HCT116 (cell line): ENCODE measurements around the gene PELO. TPM values are rescaled to one million over a fixed set of nuclear protein-coding genes. Genes with fewer than 3 reads are reported as not detected.

Experiments
- ATAC-seq: fragments of 200-7000 bp; cut with Tn5 transposase; 2 replicates; pipeline ENCODE4 v1.9.1; 2020; ENCODE audit warnings: mild to moderate bottlenecking, moderate library complexity
- BruUV-seq: library from RNA; stranded (reverse); fragments of 400-500 nt; replicated peaks from 2 replicates; lab custom pipeline; 2021; lab: Mats Ljungman, UMichigan
- CTCF ChIA-PET: fragments of 300-600 bp; sonication (Branson Sonifier 250); formaldehyde crosslinking; loops from one replicate; lab custom pipeline; 2021; ENCODE audit warnings: antibody characterized with exemption; lab: Charles Lee
- POLR2A ChIA-PET: fragments of 300-600, 350-600 bp; sonication (Branson Sonifier 250); formaldehyde crosslinking; loops from one replicate; lab custom pipeline; 2021; ENCODE audit warnings: antibody characterized with exemption; lab: Charles Lee
- RAD21 ChIA-PET, 2 experiments: fragments of 300-600 bp; sonication (Branson Sonifier 250); formaldehyde crosslinking; loops; one replicate each; lab custom pipeline; 2023; ENCODE audit warnings: low total read pairs in 2 of 2; ENCODE audit not compliant: uncharacterized antibody in 2 of 2, unreplicated experiment in 2 of 2, low non-redundant PET in 1 of 2; lab: Charles Lee
- DNase-seq: peaks from one replicate; pipeline ENCODE4 v3.0.0-alpha.2; 2010; ENCODE audit warnings: low read depth, low spot score
- H2AFZ ChIP-seq: fragments of 200-600 bp; shearing (Covaris generic), sonication (generic); 2 replicates; pipeline ENCODE4 v1.6.1; 2017; ENCODE audit warnings: low read depth, mixed run types, mixed read lengths, antibody characterized with exemption, low read length; ENCODE audit not compliant: poor library complexity, severe bottlenecking
- H3K27ac ChIP-seq: 2 replicates; pipeline ENCODE4 v1.5.1; 2012; ENCODE audit warnings: low read depth, low read length
- H3K27me3 ChIP-seq: fragments of 200-600 bp; sonication (generic); 2 replicates; pipeline ENCODE4 v1.6.1; 2016; ENCODE audit warnings: mixed run types, low read length, mixed read lengths; ENCODE audit not compliant: insufficient read depth
- H3K36me3 ChIP-seq, 2 experiments: fragments of 200-500 bp in 1 of 2; fragments of 200-600 bp in 1 of 2; sonication (Bioruptor generic) in 1 of 2; sonication (generic) in 1 of 2; 2 replicates each; pipeline versions ENCODE4 v1.5.1 to v1.6.1; 2014 to 2016; ENCODE audit warnings: low read length in 2 of 2, inconsistent platforms in 1 of 2, mixed read lengths in 1 of 2, mixed run types in 1 of 2; ENCODE audit not compliant: insufficient read depth in 2 of 2, control insufficient read depth in 1 of 2
- H3K4me1 ChIP-seq, 2 experiments: fragments of 200-600 bp in 1 of 2; sonication (generic) in 1 of 2; 2 replicates each; pipeline versions ENCODE4 v1.5.1 to v1.6.1; 2012 to 2017; ENCODE audit warnings: low read length in 2 of 2, inconsistent platforms in 1 of 2, mild to moderate bottlenecking in 1 of 2, mixed read lengths in 1 of 2, mixed run types in 1 of 2, moderate library complexity in 1 of 2; ENCODE audit not compliant: insufficient read depth in 2 of 2, control insufficient read depth in 1 of 2
- H3K4me2 ChIP-seq: fragments of 200-600 bp; sonication (generic); 2 replicates; pipeline ENCODE4 v1.6.1; 2017; ENCODE audit warnings: mixed run types, low read length, mixed read lengths
- H3K4me3 ChIP-seq, 2 experiments: fragments of 200-600 bp in 1 of 2; sonication (generic) in 1 of 2; replicated peaks in 1 of 2; 2 replicates each; pipeline ENCODE4 v1.5.1; 2011 to 2016; ENCODE audit warnings: low read length in 2 of 2, control low read depth in 1 of 2, low read depth in 1 of 2, mild to moderate bottlenecking in 1 of 2, mixed read lengths in 1 of 2, mixed run types in 1 of 2
- H3K79me2 ChIP-seq: fragments of 200-600 bp; sonication (generic); 2 replicates; pipeline ENCODE4 v1.6.1; 2017; ENCODE audit warnings: mild to moderate bottlenecking, mixed run types, low read length, moderate library complexity, mixed read lengths; ENCODE audit not compliant: insufficient read depth
- H3K9ac ChIP-seq: fragments of 200-600 bp; sonication (generic); 2 replicates; pipeline ENCODE4 v1.6.1; 2016; ENCODE audit warnings: low read length, mixed read lengths
- H3K9me2 ChIP-seq: fragments of 200-600 bp; sonication (generic), shearing (Covaris generic); 2 replicates; pipeline ENCODE4 v1.6.1; 2017; ENCODE audit warnings: mixed run types, mild to moderate bottlenecking, moderate library complexity; ENCODE audit not compliant: insufficient read depth
- H3K9me3 ChIP-seq, 2 experiments: fragments of 200-500 bp in 1 of 2; fragments of 200-600 bp in 1 of 2; sonication (Bioruptor generic) in 1 of 2; sonication (generic) in 1 of 2; 2 replicates each; pipeline ENCODE4 v1.6.1; 2014 to 2017; ENCODE audit warnings: low read length in 2 of 2, mixed read lengths in 2 of 2, inconsistent platforms in 1 of 2, low read depth in 1 of 2, mild to moderate bottlenecking in 1 of 2, mixed run types in 1 of 2, moderate library complexity in 1 of 2; ENCODE audit not compliant: control insufficient read depth in 1 of 2, insufficient read depth in 1 of 2
- H4K20me1 ChIP-seq: fragments of 200-600 bp; sonication (generic), shearing (Covaris generic); 2 replicates; pipeline ENCODE4 v1.6.1; 2017; ENCODE audit warnings: mixed run types, mild to moderate bottlenecking, moderate library complexity; ENCODE audit not compliant: insufficient read depth
- CEBPB ChIP-seq: IDR thresholded peaks from 2 replicates; pipeline ENCODE4 v1.6.1; 2012; ENCODE audit warnings: low read depth
- EGR1 ChIP-seq: IDR thresholded peaks from 2 replicates; pipeline ENCODE4 v1.6.1; 2012; ENCODE audit warnings: low read depth
- EZH2phosphoT487 ChIP-seq: fragments of 200-600 bp; IDR thresholded peaks from 2 replicates; pipeline ENCODE4 v1.6.1; 2018; ENCODE audit warnings: antibody characterized with exemption, borderline replicate concordance
- FOSL1 ChIP-seq: IDR thresholded peaks from 2 replicates; pipeline ENCODE4 v1.6.1; 2012; ENCODE audit warnings: low read depth
- SIN3A ChIP-seq: IDR thresholded peaks from 2 replicates; pipeline ENCODE4 v1.6.1; 2012; ENCODE audit warnings: low read depth
- YY1 ChIP-seq: IDR thresholded peaks from 2 replicates; pipeline ENCODE4 v1.6.1; 2011; ENCODE audit warnings: low read length, low read depth, moderate library complexity, mild to moderate bottlenecking; ENCODE audit not compliant: insufficient replicate concordance; ENCODE audit errors: extremely low read depth
- ZNF274 ChIP-seq: fragments of 200-500 bp; sonication (Bioruptor generic); IDR thresholded peaks from 2 replicates; pipeline ENCODE4 v1.6.1; 2014; ENCODE audit warnings: mild to moderate bottlenecking, low read depth, low read length, inconsistent platforms
- intact Hi-C: fragments of 100-400 bp; cut with micrococcal nuclease; formaldehyde crosslinking; loops from 2 replicates; pipeline ENCODE4 v1.10.0; 2022
- total RNA-seq: library from RNA; stranded (reverse); gene quantifications from one replicate; pipeline ENCODE4 v1.2.1, GENCODE V29; 2021; ENCODE audit not compliant: unreplicated experiment
- TF ChIP-seq, protein P1 (sequence below): IDR thresholded peaks from 2 replicates; pipeline ENCODE4 v1.6.1; 2012

Gene PELO
- total RNA-seq, 1 experiment from 2014 or later, result 16.5 TPM

GRCh38 chr5:52779213-52779612 lies 8.5 kb upstream of the PELO start:
- no peak overlapping the region for H2AFZ ChIP-seq
- H3K27me3 ChIP-seq, result no peaks in the 10 kb centered on the region
- H3K79me2 ChIP-seq, result no peaks in the 10 kb centered on the region
- no peaks in the 10 kb centered on the region for H4K20me1 ChIP-seq
- no peak overlapping the region for H3K4me3 ChIP-seq
- ChIA-PET RAD21 (no interaction called here), CTCF (interaction anchor here (1.0 kb wide), 1 partner anchor 136 kb away, joined by 3 read pairs; no protein-coding TSS in a partner anchor), POLR2A (no interaction called here)
- H3K9me3 ChIP-seq, result no peaks in the 10 kb centered on the region
- no peak overlapping the region for H3K4me2 ChIP-seq
- no peak overlapping the region for H3K9ac ChIP-seq
- H3K36me3 ChIP-seq, result no peaks in the 10 kb centered on the region
- H3K4me1 ChIP-seq, result peaks cover 0 to 8% of the 10 kb centered on the region in 2 experiments; a peak in 2 of 4 replicates
- no peak overlapping the region for H3K27ac ChIP-seq
- TF ChIP-seq SIN3A (no peak), ZNF274 (no peak), EZH2phosphoT487 (no peak), EGR1 (no peak)
- intact Hi-C loops, result no loop called here
- no peak for DNase-seq
- H3K9me2 ChIP-seq, result no peaks in the 10 kb centered on the region
- ATAC-seq, result no peak
- no TSS peak for BruUV-seq

GRCh38 chr5:52783226-52783959 lies 4.3 kb upstream of the PELO start:
- H3K79me2 ChIP-seq, result no peaks in the 10 kb centered on the region
- CTCF ChIA-PET, result interaction anchor here (1.3 kb wide), 1 partner anchor 132 kb away, joined by 3 read pairs; no protein-coding TSS in a partner anchor
- DNase-seq, result no peak
- peak overlapping the region; percentile 52 for H2AFZ ChIP-seq
- RAD21 ChIA-PET, result no interaction called here
- no peak overlapping the region for H3K27ac ChIP-seq
- H3K4me3 ChIP-seq, result no peak overlapping the region
- H3K9me3 ChIP-seq, result no peaks in the 10 kb centered on the region
- peak overlapping the region; percentile 42 for H3K4me2 ChIP-seq
- no peak for ATAC-seq
- no peak overlapping the region for H3K9ac ChIP-seq
- H3K9me2 ChIP-seq, result no peaks in the 10 kb centered on the region
- BruUV-seq, result no TSS peak
- H3K36me3 ChIP-seq, result no peaks in the 10 kb centered on the region
- peaks cover 9 to 22% of the 10 kb centered on the region in 2 experiments; a peak in 3 of 4 replicates for H3K4me1 ChIP-seq
- TF ChIP-seq FOSL1, result peak; percentile 20; the same call in 1 of the 2 replicates
- TF ChIP-seq YY1, result no peak
- TF ChIP-seq, protein P1, sequence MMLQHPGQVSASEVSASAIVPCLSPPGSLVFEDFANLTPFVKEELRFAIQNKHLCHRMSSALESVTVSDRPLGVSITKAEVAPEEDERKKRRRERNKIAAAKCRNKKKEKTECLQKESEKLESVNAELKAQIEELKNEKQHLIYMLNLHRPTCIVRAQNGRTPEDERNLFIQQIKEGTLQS, result no peak
- peak; percentile 23; the same call in 1 of the 2 replicates for TF ChIP-seq CEBPB
- H4K20me1 ChIP-seq, result no peaks in the 10 kb centered on the region
- no peaks in the 10 kb centered on the region for H3K27me3 ChIP-seq
- POLR2A ChIA-PET, result no interaction called here
- intact Hi-C loops, result no loop called here
